MCF 10A (cell line): ENCODE measurements around the gene SLC4A1. TPM values are rescaled to one million over a fixed set of nuclear protein-coding genes. Genes with fewer than 3 reads are reported as not detected.
A peak's percentile ranks its signal among the peaks of the same experiment; 100 is the strongest.

Experiments used
- BruUV-seq: library from RNA; stranded (reverse); fragments of 400-500 nt; replicated peaks from 2 replicates; lab custom pipeline; 2021; lab: Mats Ljungman, UMichigan
- CTCF ChIA-PET: fragments of 300-600 bp; sonication (Branson Sonifier 250); formaldehyde crosslinking; extraction: SDS; loops from one replicate; lab custom pipeline; 2021; ENCODE audit warnings: antibody characterized with exemption, inconsistent platforms; lab: Yijun Ruan, JAX
- POLR2A ChIA-PET: fragments of 300-600, 350-650 bp; sonication (Branson Sonifier 250); formaldehyde crosslinking; extraction: SDS; loops from one replicate; lab custom pipeline; 2020; ENCODE audit warnings: antibody characterized with exemption, inconsistent platforms; lab: Yijun Ruan, JAX
- DNase-seq: peaks from one replicate; pipeline ENCODE4 v3.0.0-alpha.2; 2018; ENCODE audit not compliant: unreplicated experiment
- H3K27ac Mint-ChIP-seq: one replicate; pipeline ENCODE4 v1.8.0; 2022; ENCODE audit warnings: mild to moderate bottlenecking, low read depth, mixed read lengths; ENCODE audit not compliant: unreplicated experiment
- H3K27me3 Mint-ChIP-seq: one replicate; pipeline ENCODE4 v1.8.0; 2022; ENCODE audit warnings: mixed read lengths; ENCODE audit not compliant: insufficient read depth, unreplicated experiment
- H3K36me3 Mint-ChIP-seq: one replicate; pipeline ENCODE4 v1.8.0; 2022; ENCODE audit warnings: mild to moderate bottlenecking, moderate library complexity, mixed read lengths; ENCODE audit not compliant: insufficient read depth, unreplicated experiment
- H3K4me1 Mint-ChIP-seq: one replicate; pipeline ENCODE4 v1.8.0; 2022; ENCODE audit warnings: mixed read lengths; ENCODE audit not compliant: insufficient read depth, unreplicated experiment
- H3K4me3 Mint-ChIP-seq: one replicate; pipeline ENCODE4 v1.8.0; 2022; ENCODE audit warnings: mild to moderate bottlenecking, moderate library complexity, mixed read lengths; ENCODE audit not compliant: unreplicated experiment
- H3K9me3 Mint-ChIP-seq: one replicate; pipeline ENCODE4 v1.8.0; 2022; ENCODE audit warnings: mixed read lengths; ENCODE audit not compliant: unreplicated experiment
- CTCF ChIP-seq: fragments of 200-600 bp; IDR thresholded peaks from one replicate; pipeline ENCODE4 v1.8.0; 2022; ENCODE audit warnings: antibody characterized with exemption, mild to moderate bottlenecking; ENCODE audit not compliant: unreplicated experiment
- intact Hi-C: fragments of 100-400 bp; cut with micrococcal nuclease; formaldehyde crosslinking; loops from 2 replicates; pipeline ENCODE4 v1.14.1; 2022
- total RNA-seq: library from RNA; stranded (reverse); gene quantifications from 2 replicates; pipeline ENCODE4 v1.2.3, GENCODE V29; 2022

The SLC4A1 gene
- total RNA-seq, 1 experiment from 2014 or later, result not detected

GRCh38 chr17:44314869-44315661, 47.1 kb upstream of the SLC4A1 start:
- intact Hi-C loops, result no loop called here
- ChIA-PET CTCF (interaction anchor here (0.6 to 2.2 kb wide), 2 partner anchors 16 to 98 kb away, joined by 4 to 10 read pairs; no protein-coding TSS in a partner anchor), POLR2A (interaction anchor here (1.1 kb wide), 1 partner anchor 9 kb away, joined by 5 read pairs; the partner anchor contains the start of gene SLC25A39)
- no peaks in the 10 kb centered on the region for H3K9me3 Mint-ChIP-seq
- H3K27me3 Mint-ChIP-seq, result peaks cover 12% of the 10 kb centered on the region
- H3K27ac Mint-ChIP-seq, result no peak overlapping the region
- no peak for TF ChIP-seq CTCF
- peaks cover 9% of the 10 kb centered on the region for H3K4me1 Mint-ChIP-seq
- H3K36me3 Mint-ChIP-seq, result peaks cover 10% of the 10 kb centered on the region
- peak overlapping the region; percentile 64 for H3K4me3 Mint-ChIP-seq
- no TSS peak for BruUV-seq
- DNase-seq, result no peak

- H3K27ac Mint-ChIP-seq, result no peak overlapping the region
- intact Hi-C loops, result no loop called here
- ChIA-PET CTCF (interaction anchor here (2.2 kb wide), 1 partner anchor 16 kb away, joined by 10 read pairs; no protein-coding TSS in a partner anchor), POLR2A (interaction anchor here (0.6 kb wide), 1 partner anchor 9 kb away, joined by 3 read pairs; no protein-coding TSS in a partner anchor)
- peak overlapping the region; percentile 28 for H3K4me3 Mint-ChIP-seq
- DNase-seq, result no peak
- H3K36me3 Mint-ChIP-seq, result peaks cover 10% of the 10 kb centered on the region
- TF ChIP-seq CTCF, result no peak
- BruUV-seq, result no TSS peak
- H3K27me3 Mint-ChIP-seq, result peaks cover 12% of the 10 kb centered on the region
- H3K4me1 Mint-ChIP-seq, result peaks cover 15% of the 10 kb centered on the region
- H3K9me3 Mint-ChIP-seq, result no peaks in the 10 kb centered on the region
Observed at GRCh38 chr17:44314524-44314868, 46.6 kb upstream of the SLC4A1 start.

- TF ChIP-seq CTCF, result no peak
- CTCF ChIA-PET, result no interaction called here
- peaks cover 10% of the 10 kb centered on the region for H3K36me3 Mint-ChIP-seq
- H3K27me3 Mint-ChIP-seq, result peaks cover 12% of the 10 kb centered on the region
- peaks cover 20% of the 10 kb centered on the region for H3K4me1 Mint-ChIP-seq
- no TSS peak for BruUV-seq
- no peak overlapping the region for H3K27ac Mint-ChIP-seq
- POLR2A ChIA-PET, result interaction anchor here (0.6 kb wide), 1 partner anchor 9 kb away, joined by 3 read pairs; no protein-coding TSS in a partner anchor
- intact Hi-C loops, result no loop called here
- no peaks in the 10 kb centered on the region for H3K9me3 Mint-ChIP-seq
- H3K4me3 Mint-ChIP-seq, result peak overlapping the region; percentile 28
- DNase-seq, result no peak
Observed at GRCh38 chr17:44314031-44314430, 46.1 kb upstream of the SLC4A1 start.

GRCh38 chr17:44312396-44313104, 44.6 kb upstream of the SLC4A1 start:
- ChIA-PET CTCF (interaction anchor here (0.6 to 1.0 kb wide), 2 partner anchors 91 to 139 kb away, joined by 4 to 6 read pairs; no protein-coding TSS in a partner anchor), POLR2A (no interaction called here)
- Mint-ChIP-seq H3K9me3 (no peaks in the 10 kb centered on the region), H3K27me3 (peaks cover 14% of the 10 kb centered on the region), H3K27ac (no peak overlapping the region), H3K4me1 (peaks cover 20% of the 10 kb centered on the region), H3K36me3 (peaks cover 10% of the 10 kb centered on the region), H3K4me3 (no peak overlapping the region)
- intact Hi-C loops, result no loop called here
- no peak for TF ChIP-seq CTCF
- no TSS peak for BruUV-seq
- DNase-seq, result no peak
